ENCODE results near the gene LRCOL1. TPM values are rescaled to one million over a fixed set of nuclear protein-coding genes. Genes with fewer than 3 reads are reported as not detected.

Gene LRCOL1
- not detected in 2 replicates for polyA plus RNA-seq

DNA sequence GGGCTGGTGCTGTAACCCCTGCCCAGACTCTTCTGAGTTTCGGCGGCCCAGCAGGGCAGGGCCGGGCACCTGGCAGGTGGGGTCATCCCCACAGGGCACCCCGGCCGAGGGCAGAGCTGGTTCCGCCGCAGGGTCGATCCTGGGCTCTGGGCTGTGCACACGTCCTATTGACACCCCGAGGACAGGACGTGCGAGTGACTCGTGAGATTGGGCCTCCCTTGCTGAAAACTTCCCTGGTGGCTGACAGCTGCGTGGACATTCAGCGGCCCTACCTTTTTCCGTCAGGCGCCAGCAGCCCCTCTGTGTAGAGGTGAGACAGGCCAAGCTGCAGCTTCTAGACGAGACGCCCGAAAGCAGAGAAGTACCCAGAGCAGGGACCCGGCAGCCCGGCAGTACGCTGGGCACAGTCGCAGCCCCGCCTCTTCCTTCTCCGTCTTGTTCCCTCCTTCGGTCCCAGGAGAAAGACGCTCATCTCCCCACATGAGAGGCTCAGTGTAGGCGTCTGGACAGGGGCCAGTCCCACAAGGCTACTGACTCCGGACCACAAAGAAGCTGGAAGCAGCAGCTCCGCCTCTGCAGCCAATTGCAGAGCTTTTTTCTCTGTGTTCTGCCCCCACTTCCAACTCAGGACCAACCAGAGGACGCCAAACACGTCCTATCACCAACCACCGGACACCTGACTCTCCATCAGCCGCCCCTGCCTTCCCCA is at the start of gene LRCOL1:
TSS of gene LRCOL1 (minus strand) at position 532 of the 709 bp plus-strand sequence. CDS start 4,331 bp downstream, outside the sequence.

DNA sequence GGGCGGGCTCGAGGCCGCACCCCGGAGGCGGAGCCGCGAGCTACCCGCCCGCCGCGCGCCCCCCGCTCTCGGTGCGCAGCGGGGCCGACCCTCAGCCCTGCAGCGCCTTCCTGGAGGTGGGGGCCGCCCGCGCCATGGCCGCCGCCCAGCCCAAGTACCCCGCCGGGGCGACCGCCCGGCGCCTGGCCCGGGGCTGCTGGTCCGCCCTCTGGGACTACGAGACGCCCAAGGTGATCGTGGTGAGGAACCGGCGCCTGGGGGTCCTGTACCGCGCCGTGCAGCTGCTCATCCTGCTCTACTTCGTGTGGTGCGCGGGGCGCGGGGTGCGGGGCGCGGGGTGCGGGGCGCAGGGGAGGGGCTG is 8.3 kb upstream of the LRCOL1 start, which contains the start of gene P2RX2:
TSS of gene P2RX2 (plus strand) at position 94 of the 361 bp plus-strand sequence. CDS start at position 135, 41 bp downstream.

Other genes with a start within 250 kb of the LRCOL1 start
- 0.17 TPM in 2 replicates for gene FBRSL1, start 120.4 kb downstream of the LRCOL1 start, polyA plus RNA-seq
- gene P2RX2, start 8.2 kb upstream of the LRCOL1 start, polyA plus RNA-seq, result not detected in 2 replicates
- gene POLE, start 76.8 kb upstream of the LRCOL1 start, polyA plus RNA-seq, result 0.31 TPM in 1 of 2 replicates, not detected in the other
- 0.85 and 5.0 TPM in 2 replicates for gene PXMP2, start 77.0 kb upstream of the LRCOL1 start, polyA plus RNA-seq
- gene PGAM5, start 100.3 kb upstream of the LRCOL1 start, polyA plus RNA-seq, result 6.4 and 7.8 TPM in 2 replicates
- gene ANKLE2, start 151.2 kb upstream of the LRCOL1 start, polyA plus RNA-seq, result 8.9 and 10.4 TPM in 2 replicates
- gene GOLGA3, start 218.3 kb upstream of the LRCOL1 start, polyA plus RNA-seq, result 3.4 and 4.3 TPM in 2 replicates